Measurements from ENCODE around the gene TPP1. TPM values are rescaled to one million over a fixed set of nuclear protein-coding genes. Genes with fewer than 3 reads are reported as not detected.

TPP1 gene
- total and polyA plus RNA-seq, 9 of the 15 experiments (the other 6 are each of a cell fraction or from before 2014, with no cell fraction given) = 7.5 to 75.8 (median 15.7) TPM

DNA sequence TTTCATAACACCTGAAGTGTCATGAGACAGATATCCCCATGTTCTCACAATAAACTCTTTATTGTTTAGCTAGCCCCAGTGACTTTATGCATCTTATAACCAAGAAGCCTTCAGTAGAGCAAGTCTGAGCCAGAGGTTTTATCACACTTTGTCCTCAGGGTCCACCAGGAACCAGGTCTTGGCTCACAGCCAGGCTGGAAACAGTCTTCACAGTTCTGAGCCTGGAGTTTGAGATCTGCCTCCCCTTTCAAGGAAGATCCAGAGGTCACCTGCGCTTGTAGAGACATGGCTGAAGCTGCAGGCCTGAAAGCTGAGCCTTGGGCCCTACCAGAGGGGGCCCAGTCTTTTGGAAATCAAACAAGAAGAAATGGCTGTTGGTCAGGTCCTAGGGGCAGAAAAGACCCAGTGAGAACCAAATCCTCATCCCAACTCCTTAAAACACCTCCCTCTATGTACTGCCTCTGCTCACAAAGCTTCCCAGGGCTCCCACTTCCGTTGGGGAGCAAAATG, 19.3 kb downstream of the TPP1 start:
- ChIA-PET POLR2A (interaction anchor here (1.2 to 2.1 kb wide), 3 partner anchors 18 to 39 kb away, joined by 3 to 6 read pairs (median 6); partner anchors contain the start of gene TPP1), CTCF (ENCODE audit: low intra/inter-chr PET ratio) (no interaction called here)
- WGBS (ENCODE audit: insufficient coverage, low coverage, missing lambda C conversion rate) = 62% methylated on average over 2 of the region's 2 CpGs
- Histone ChIP-seq H3K9me1 (ENCODE audit: control insufficient read depth, insufficient read depth, low read length) (peaks cover 10% of the 10 kb centered on the region), H3K4me2 (ENCODE audit: insufficient read depth, low read length) (no peak overlapping the region), H2AFZ (ENCODE audit: low read depth, low read length) (no peak overlapping the region), H3K4me3 (no peak overlapping the region), H3K9ac (ENCODE audit: insufficient read depth in 1 of 2, low read depth in 2 of 2, low read length in 2 of 2) (no peak overlapping the region; a peak in 1 of 4 replicates), H3K27ac (ENCODE audit: extremely low read depth, low read depth, low read length) (no peak overlapping the region), H3K79me2 (ENCODE audit: control insufficient read depth, insufficient read depth, low read length) (peaks cover 65% of the 10 kb centered on the region), H3K36me3 (ENCODE audit: control insufficient read depth, insufficient read depth, low read length) (peaks cover 74% of the 10 kb centered on the region), H4K20me1 (replicated peaks; ENCODE audit: control insufficient read depth, insufficient read depth, low read length) (no peaks in the 10 kb centered on the region), H3K9me3 (replicated peaks; ENCODE audit: control insufficient read depth, insufficient read depth, low read depth, low read length) (no peaks in the 10 kb centered on the region), H3K27me3 (ENCODE audit: control insufficient read depth in 2 of 2, insufficient read depth in 2 of 2, low read length in 2 of 2) (no peaks in the 10 kb centered on the region), H3K4me1 (replicated peaks in 1 of 2; ENCODE audit: control insufficient read depth in 2 of 2, insufficient read depth in 2 of 2, low read length in 2 of 2) (peaks cover 14 to 18% of the 10 kb centered on the region in 2 experiments; a peak in 4 of 5 replicates)
- DNase-seq (ENCODE audit: extremely low read depth in 1 of 4, low spot score in 3 of 4) (no peak), ATAC-seq (no peak), FAIRE-seq (no peak)
- in situ Hi-C loops (cut with MboI) = no loop called here
- BruUV-seq (replicated peaks) = no TSS peak
- intact Hi-C loops (cut with micrococcal nuclease) = loop anchor here (5.0 kb wide), 1 partner anchor 67 kb away; no protein-coding TSS in a partner anchor
- TF ChIP-seq NFIC (IDR thresholded peaks at IDR 0.05) (peak; percentile 79), ARID2 (IDR thresholded peaks at IDR 0.05) (no peak)

DNA sequence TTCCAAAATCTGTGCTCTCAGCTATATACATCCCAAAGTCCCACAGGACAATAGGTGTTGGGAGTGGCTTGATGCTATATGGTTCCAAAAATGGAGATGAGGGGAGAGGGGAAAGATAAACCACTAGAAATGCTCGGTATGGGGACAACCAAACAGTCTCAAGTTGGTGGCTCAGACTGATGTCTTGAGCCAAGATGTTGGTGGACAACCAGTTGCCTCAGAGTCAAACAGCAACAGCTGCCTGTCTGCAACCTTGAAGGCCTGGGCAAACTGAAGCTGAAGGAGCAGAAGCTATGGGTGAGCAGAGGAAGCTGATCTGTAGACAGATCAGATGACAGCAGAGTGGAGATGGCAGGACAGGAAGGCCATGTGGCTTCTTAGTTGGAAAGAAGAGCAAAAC, 19.8 kb downstream of the TPP1 start:
- FAIRE-seq (no peak), DNase-seq (ENCODE audit: extremely low read depth in 1 of 4, low spot score in 3 of 4) (no peak), ATAC-seq (no peak)
- Histone ChIP-seq H3K4me2 (ENCODE audit: insufficient read depth, low read length) (no peak overlapping the region), H2AFZ (ENCODE audit: low read depth, low read length) (no peak overlapping the region), H3K9me3 (replicated peaks; ENCODE audit: control insufficient read depth, insufficient read depth, low read depth, low read length) (no peaks in the 10 kb centered on the region), H3K36me3 (ENCODE audit: control insufficient read depth, insufficient read depth, low read length) (peaks cover 76% of the 10 kb centered on the region), H3K9me1 (ENCODE audit: control insufficient read depth, insufficient read depth, low read length) (peaks cover 10% of the 10 kb centered on the region), H3K79me2 (ENCODE audit: control insufficient read depth, insufficient read depth, low read length) (peaks cover 61% of the 10 kb centered on the region), H3K27ac (ENCODE audit: extremely low read depth, low read depth, low read length) (no peak overlapping the region), H3K4me3 (no peak overlapping the region), H3K9ac (ENCODE audit: insufficient read depth in 1 of 2, low read depth in 2 of 2, low read length in 2 of 2) (no peak overlapping the region; a peak in 1 of 4 replicates), H3K4me1 (replicated peaks in 1 of 2; ENCODE audit: control insufficient read depth in 2 of 2, insufficient read depth in 2 of 2, low read length in 2 of 2) (peaks cover 14 to 18% of the 10 kb centered on the region in 2 experiments; a peak in 4 of 5 replicates), H4K20me1 (replicated peaks; ENCODE audit: control insufficient read depth, insufficient read depth, low read length) (no peaks in the 10 kb centered on the region), H3K27me3 (ENCODE audit: control insufficient read depth in 2 of 2, insufficient read depth in 2 of 2, low read length in 2 of 2) (no peaks in the 10 kb centered on the region)
- in situ Hi-C loops (cut with MboI) = no loop called here
- WGBS (ENCODE audit: insufficient coverage, low coverage, missing lambda C conversion rate) = 79% methylated on average over 1 of the region's 1 CpG
- POLR2A ChIA-PET = interaction anchor here (1.2 to 2.1 kb wide), 3 partner anchors 18 to 38 kb away, joined by 3 to 6 read pairs (median 6); partner anchors contain the start of gene TPP1
- CTCF ChIA-PET (ENCODE audit: low intra/inter-chr PET ratio) = no interaction called here
- BruUV-seq (replicated peaks) = no TSS peak
- intact Hi-C loops (cut with micrococcal nuclease) = no loop called here
- TF ChIP-seq, protein P1, sequence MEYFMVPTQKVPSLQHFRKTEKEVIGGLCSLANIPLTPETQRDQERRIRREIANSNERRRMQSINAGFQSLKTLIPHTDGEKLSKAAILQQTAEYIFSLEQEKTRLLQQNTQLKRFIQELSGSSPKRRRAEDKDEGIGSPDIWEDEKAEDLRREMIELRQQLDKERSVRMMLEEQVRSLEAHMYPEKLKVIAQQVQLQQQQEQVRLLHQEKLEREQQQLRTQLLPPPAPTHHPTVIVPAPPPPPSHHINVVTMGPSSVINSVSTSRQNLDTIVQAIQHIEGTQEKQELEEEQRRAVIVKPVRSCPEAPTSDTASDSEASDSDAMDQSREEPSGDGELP (CRISPR knock-in tag; IDR thresholded peaks at IDR 0.05; ENCODE audit: borderline replicate concordance) = no peak
- TF ChIP-seq NR2F6 (CRISPR knock-in tag; IDR thresholded peaks at IDR 0.05) (no peak), RBM39 (optimal IDR thresholded peaks at IDR 0.05; ENCODE audit: low read depth, low read length) (no peak), NCOR1 (IDR thresholded peaks at IDR 0.05) (no peak), MYC (IDR thresholded peaks at IDR 0.05; ENCODE audit: low read depth, low read length) (no peak), MYC (CRISPR knock-in tag; IDR thresholded peaks at IDR 0.05; ENCODE audit: borderline replicate concordance, low read depth) (no peak), CREM (IDR thresholded peaks at IDR 0.05; ENCODE audit: low read depth) (no peak), HLTF (IDR thresholded peaks at IDR 0.05) (no peak), C11orf30 (IDR thresholded peaks at IDR 0.05; ENCODE audit: low read depth) (no peak), YY1 (IDR thresholded peaks at IDR 0.05; ENCODE audit: borderline replicate concordance in 1 of 3, control insufficient read depth in 1 of 3, extremely low read depth in 1 of 3, insufficient read depth in 3 of 3, insufficient read length in 1 of 3, insufficient replicate concordance in 2 of 3, low read depth in 1 of 3, low read length in 2 of 3) (no peak), FOXP1 (CRISPR knock-in tag; IDR thresholded peaks at IDR 0.05) (no peak)
- TF ChIP-seq, protein P2, sequence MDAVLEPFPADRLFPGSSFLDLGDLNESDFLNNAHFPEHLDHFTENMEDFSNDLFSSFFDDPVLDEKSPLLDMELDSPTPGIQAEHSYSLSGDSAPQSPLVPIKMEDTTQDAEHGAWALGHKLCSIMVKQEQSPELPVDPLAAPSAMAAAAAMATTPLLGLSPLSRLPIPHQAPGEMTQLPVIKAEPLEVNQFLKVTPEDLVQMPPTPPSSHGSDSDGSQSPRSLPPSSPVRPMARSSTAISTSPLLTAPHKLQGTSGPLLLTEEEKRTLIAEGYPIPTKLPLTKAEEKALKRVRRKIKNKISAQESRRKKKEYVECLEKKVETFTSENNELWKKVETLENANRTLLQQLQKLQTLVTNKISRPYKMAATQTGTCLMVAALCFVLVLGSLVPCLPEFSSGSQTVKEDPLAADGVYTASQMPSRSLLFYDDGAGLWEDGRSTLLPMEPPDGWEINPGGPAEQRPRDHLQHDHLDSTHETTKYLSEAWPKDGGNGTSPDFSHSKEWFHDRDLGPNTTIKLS (IDR thresholded peaks at IDR 0.05; ENCODE audit: borderline replicate concordance, low read depth) = no peak

Data from K562 (cell line).